Suprapubic skin (tissue), 4 donors: ENCODE measurements around the gene C6orf52. TPM values are rescaled to one million over a fixed set of nuclear protein-coding genes. Genes with fewer than 3 reads are reported as not detected.

Experiments
- DNase-seq, 2 donors: peaks; one replicate each; pipeline ENCODE4 v3.0.0-alpha.2; 2019; ENCODE audit warnings: low spot score in 2 of 2
- H3K27ac ChIP-seq: fragments of 200-600 bp; sonication (generic); one replicate; pipeline ENCODE4 v1.5.1; 2019
- H3K27me3 ChIP-seq: fragments of 200-600 bp; sonication (generic); one replicate; pipeline ENCODE4 v1.5.1; 2019
- H3K36me3 ChIP-seq: fragments of 200-600 bp; sonication (generic); one replicate; pipeline ENCODE4 v1.5.1; 2019
- H3K4me1 ChIP-seq: fragments of 200-600 bp; sonication (generic); one replicate; pipeline ENCODE4 v1.5.1; 2019
- H3K4me3 ChIP-seq: fragments of 200-600 bp; sonication (generic); one replicate; pipeline ENCODE4 v1.5.1; 2019; ENCODE audit warnings: mild to moderate bottlenecking
- H3K9me3 ChIP-seq: fragments of 200-600 bp; sonication (generic); one replicate; pipeline ENCODE4 v1.5.1; 2019
- CTCF ChIP-seq, 2 donors: fragments of 200-600 bp in 1 of 2; fragments of 450-650 bp in 1 of 2; sonication (generic) in 1 of 2; IDR thresholded peaks; one replicate each; pipeline ENCODE4 v1.5.1; 2016 to 2019; ENCODE audit warnings: antibody characterized with exemption in 2 of 2, mild to moderate bottlenecking in 1 of 2, moderate library complexity in 1 of 2
- EP300 ChIP-seq: sonication (generic); formaldehyde crosslinking; IDR thresholded peaks from one replicate; pipeline ENCODE4 v1.6.1; 2017; ENCODE audit warnings: antibody characterized with exemption
- POLR2A ChIP-seq, 2 donors: fragments of 450-650 bp; IDR thresholded peaks; one replicate each; pipeline ENCODE4 v1.6.1; 2017; ENCODE audit warnings: antibody characterized with exemption in 2 of 2, mild to moderate bottlenecking in 2 of 2, moderate library complexity in 2 of 2
- POLR2AphosphoS5 ChIP-seq, 3 donors: sonication (generic); formaldehyde crosslinking; IDR thresholded peaks; one replicate each; pipeline ENCODE4 v1.6.1; 2017; ENCODE audit warnings: antibody characterized with exemption in 3 of 3
- WGBS: methylation state at CpG from one replicate; pipeline ENCODE4 v1.1.5; 2018; 5-methylcytosine and 5-hydroxymethylcytosine counted together
- total RNA-seq, 4 donors: library from RNA; depleted of rRNA; stranded (reverse); fragments of >200 nt; gene quantifications; one replicate each; pipeline ENCODE4 v1.1.0, GENCODE V29; 2016

The C6orf52 gene
- total RNA-seq, 4 donors from 2014 or later: not detected

GRCh38 chr6:10733863-10734262, 39.4 kb upstream of the C6orf52 start:
- no peaks in the 10 kb centered on the region for H3K4me1 ChIP-seq
- H3K9me3 ChIP-seq: no peaks in the 10 kb centered on the region
- TF ChIP-seq POLR2A (IDR thresholded peaks at IDR 0.05) (no peak), EP300 (no peak), POLR2AphosphoS5 (IDR thresholded peaks at IDR 0.05) (no peak), CTCF (IDR thresholded peaks at IDR 0.05) (no peak)

GRCh38 chr6:10733151-10733715, 38.8 kb upstream of the C6orf52 start:
- H3K36me3 ChIP-seq: peaks cover 43% of the 10 kb centered on the region
- 83% methylated on average over 17 of the region's 17 CpGs for WGBS

More at GRCh38 chr6:10733863-10734262, 39.4 kb upstream of the C6orf52 start:
- H3K36me3 ChIP-seq: peaks cover 37% of the 10 kb centered on the region
- H3K27me3 ChIP-seq: no peaks in the 10 kb centered on the region
- no peak overlapping the region for H3K4me3 ChIP-seq
- DNase-seq: no peak
- no peak overlapping the region for H3K27ac ChIP-seq
- WGBS: 93% methylated on average over 3 of the region's 3 CpGs

GRCh38 chr6:10730254-10730653, 35.8 kb upstream of the C6orf52 start:
- DNase-seq: no peak
- Histone ChIP-seq H3K9me3 (no peaks in the 10 kb centered on the region), H3K27ac (no peak overlapping the region), H3K4me3 (no peak overlapping the region), H3K27me3 (no peaks in the 10 kb centered on the region), H3K4me1 (peaks cover 6% of the 10 kb centered on the region), H3K36me3 (peaks cover 71% of the 10 kb centered on the region)
- 84% methylated on average over 3 of the region's 3 CpGs for WGBS
- TF ChIP-seq POLR2A (IDR thresholded peaks at IDR 0.05): no peak
- no peak for TF ChIP-seq POLR2AphosphoS5 (IDR thresholded peaks at IDR 0.05)
- TF ChIP-seq CTCF (IDR thresholded peaks at IDR 0.05): no peak

More at GRCh38 chr6:10733151-10733715, 38.8 kb upstream of the C6orf52 start:
- no peak overlapping the region for H3K4me3 ChIP-seq
- H3K4me1 ChIP-seq: no peaks in the 10 kb centered on the region
- no peak overlapping the region for H3K27ac ChIP-seq
- no peak for TF ChIP-seq CTCF (IDR thresholded peaks at IDR 0.05)
- no peak for TF ChIP-seq EP300
- no peak for TF ChIP-seq POLR2AphosphoS5 (IDR thresholded peaks at IDR 0.05)
- no peak for TF ChIP-seq POLR2A (IDR thresholded peaks at IDR 0.05)
- H3K27me3 ChIP-seq: no peaks in the 10 kb centered on the region
- no peak for DNase-seq
- no peaks in the 10 kb centered on the region for H3K9me3 ChIP-seq

GRCh38 chr6:10725716-10726115, 31.3 kb upstream of the C6orf52 start:
- peaks cover 47% of the 10 kb centered on the region for H3K36me3 ChIP-seq
- WGBS: 80% methylated on average over 9 of the region's 9 CpGs

GRCh38 chr6:10725044-10725443, 30.6 kb upstream of the C6orf52 start:
- Histone ChIP-seq H3K36me3 (peaks cover 44% of the 10 kb centered on the region), H3K27ac (no peak overlapping the region), H3K4me3 (no peak overlapping the region), H3K4me1 (peaks cover 44% of the 10 kb centered on the region), H3K27me3 (no peaks in the 10 kb centered on the region), H3K9me3 (no peaks in the 10 kb centered on the region)
- no peak for TF ChIP-seq POLR2A (IDR thresholded peaks at IDR 0.05)
- no peak for TF ChIP-seq CTCF (IDR thresholded peaks at IDR 0.05)
- no peak for TF ChIP-seq POLR2AphosphoS5 (IDR thresholded peaks at IDR 0.05)
- TF ChIP-seq EP300: no peak
- no peak for DNase-seq
- 93% methylated on average over 6 of the region's 6 CpGs for WGBS

More at GRCh38 chr6:10725716-10726115, 31.3 kb upstream of the C6orf52 start:
- Histone ChIP-seq H3K27ac (no peak overlapping the region), H3K4me3 (no peak overlapping the region), H3K27me3 (no peaks in the 10 kb centered on the region), H3K9me3 (no peaks in the 10 kb centered on the region), H3K4me1 (peaks cover 42% of the 10 kb centered on the region)
- TF ChIP-seq POLR2A (IDR thresholded peaks at IDR 0.05): no peak
- no peak for TF ChIP-seq CTCF (IDR thresholded peaks at IDR 0.05)
- no peak for TF ChIP-seq POLR2AphosphoS5 (IDR thresholded peaks at IDR 0.05)
- no peak for TF ChIP-seq EP300
- DNase-seq: no peak
